H1 (cell line): ENCODE measurements around the gene TMEM200B. TPM values are rescaled to one million over a fixed set of nuclear protein-coding genes. Genes with fewer than 3 reads are reported as not detected.

ENCODE experiments used
- CTCF ChIA-PET: fragments of 300-600 bp; sonication (Branson Sonifier 250); formaldehyde crosslinking; loops from one replicate; lab custom pipeline; 2021; ENCODE audit not compliant: partially characterized antibody; lab: Charles Lee
- POLR2A ChIA-PET: fragments of 300-600 bp; sonication (Branson Sonifier 250); formaldehyde crosslinking; loops from one replicate; lab custom pipeline; 2021; ENCODE audit warnings: inconsistent platforms; ENCODE audit not compliant: partially characterized antibody; lab: Charles Lee
- DNase-seq, 2 experiments: peaks; one replicate each; pipeline versions ENCODE4 v3.0.0 to v3.0.0-alpha.2; 2010 to 2022; ENCODE audit warnings: low spot score in 2 of 2, low read depth in 1 of 2, mixed read lengths in 1 of 2
- FAIRE-seq: peaks from 2 replicates; lab custom pipeline; 2011; peaks lifted over from hg19 to GRCh38; lab: Jason Lieb, UNC
- H2AFZ ChIP-seq: 2 replicates; pipeline ENCODE4 v1.8.1; 2012; ENCODE audit warnings: low read length, inconsistent platforms
- H2AK5ac ChIP-seq: 2 replicates; pipeline ENCODE4 v1.6.1; 2013; ENCODE audit warnings: low read depth, low read length
- H2BK120ac ChIP-seq: replicated peaks from 2 replicates; pipeline ENCODE3; 2013; ENCODE audit warnings: low read depth, low read length, inconsistent platforms
- H2BK12ac ChIP-seq: 2 replicates; pipeline ENCODE4 v1.6.1; 2013; ENCODE audit warnings: low read depth, low read length
- H2BK15ac ChIP-seq: 2 replicates; pipeline ENCODE4 v1.6.1; 2013; ENCODE audit warnings: low read length
- H2BK20ac ChIP-seq: 2 replicates; pipeline ENCODE4 v1.6.1; 2013; ENCODE audit warnings: low read length
- H2BK5ac ChIP-seq: 2 replicates; pipeline ENCODE4 v1.6.1; 2013; ENCODE audit warnings: low read depth, low read length
- H3K14ac ChIP-seq: 2 replicates; pipeline ENCODE4 v1.6.1; 2013; ENCODE audit warnings: inconsistent platforms; ENCODE audit not compliant: insufficient read length
- H3K18ac ChIP-seq: 2 replicates; pipeline ENCODE4 v1.6.1; 2013; ENCODE audit warnings: low read length; ENCODE audit errors: extremely low read depth
- H3K23ac ChIP-seq: 2 replicates; pipeline ENCODE4 v1.6.1; 2013; ENCODE audit warnings: inconsistent platforms; ENCODE audit not compliant: insufficient read length
- H3K23me2 ChIP-seq: 2 replicates; pipeline ENCODE4 v1.6.1; 2013; ENCODE audit warnings: low read depth, low read length
- H3K27ac ChIP-seq: 2 replicates; pipeline ENCODE4 v1.6.1; 2011; ENCODE audit warnings: low read depth, low read length, inconsistent platforms
- H3K27me3 ChIP-seq, 4 experiments: replicated peaks in 1 of 4; 1 replicate in 1 of 4; 2 replicates in 3 of 4; pipeline versions ENCODE4 v1.6.1 to v1.8.1; 2011 to 2013; ENCODE audit warnings: low read length in 3 of 4, mild to moderate bottlenecking in 3 of 4, inconsistent platforms in 2 of 4, mixed read lengths in 2 of 4, moderate library complexity in 1 of 4; ENCODE audit not compliant: control insufficient read depth in 3 of 4, insufficient read depth in 3 of 4; ENCODE audit errors: extremely low read depth in 1 of 4
- H3K36me3 ChIP-seq, 4 experiments: 2 replicates each; pipeline versions ENCODE4 v1.6.1 to v1.8.1; 2011 to 2013; ENCODE audit warnings: mild to moderate bottlenecking in 4 of 4, low read length in 3 of 4, moderate library complexity in 2 of 4, control low read depth in 1 of 4, inconsistent platforms in 1 of 4; ENCODE audit not compliant: insufficient read depth in 4 of 4, control insufficient read depth in 2 of 4
- H3K4ac ChIP-seq: replicated peaks from 2 replicates; pipeline ENCODE3; 2013; ENCODE audit warnings: low read length, low read depth, mixed read lengths, inconsistent platforms; ENCODE audit not compliant: insufficient read length
- H3K4me1 ChIP-seq, 4 experiments: replicated peaks in 1 of 4; 1 replicate in 1 of 4; 2 replicates in 3 of 4; pipeline versions ENCODE4 v1.6.1 to v1.8.1; 2011 to 2013; ENCODE audit warnings: low read length in 3 of 4, inconsistent platforms in 2 of 4, mixed read lengths in 1 of 4; ENCODE audit not compliant: insufficient read depth in 4 of 4, control insufficient read depth in 3 of 4
- H3K4me2 ChIP-seq, 2 experiments: 2 replicates each; pipeline versions ENCODE4 v1.6.1 to v1.8.1; 2011 to 2013; ENCODE audit warnings: low read depth in 2 of 2, low read length in 2 of 2, control low read depth in 1 of 2, inconsistent platforms in 1 of 2, mild to moderate bottlenecking in 1 of 2; ENCODE audit not compliant: insufficient read depth in 1 of 2
- H3K4me3 ChIP-seq, 4 experiments: fragments of 200-600, 300-600 bp in 1 of 4; sonication (generic), shearing (Covaris generic), sonication (Bioruptor Twin) in 1 of 4; 2 replicates each; pipeline versions ENCODE4 v1.5.1 to v1.8.1; 2011 to 2016; ENCODE audit warnings: low read length in 4 of 4, low read depth in 3 of 4, control low read depth in 2 of 4, inconsistent platforms in 2 of 4, mild to moderate bottlenecking in 2 of 4, mixed read lengths in 1 of 4, moderate library complexity in 1 of 4; ENCODE audit not compliant: insufficient read depth in 2 of 4; ENCODE audit errors: extremely low read depth in 1 of 4
- H3K56ac ChIP-seq: replicated peaks from 2 replicates; pipeline ENCODE3; 2013; ENCODE audit warnings: low read depth, mild to moderate bottlenecking, mixed read lengths, low read length, inconsistent platforms; ENCODE audit not compliant: insufficient read length
- H3K79me1 ChIP-seq: 2 replicates; pipeline ENCODE4 v1.6.1; 2013; ENCODE audit warnings: low read depth, low read length, control low read depth
- H3K79me2 ChIP-seq, 2 experiments: 2 replicates each; pipeline versions ENCODE4 v1.6.1 to v1.8.1; 2012 to 2013; ENCODE audit warnings: low read length in 2 of 2, mild to moderate bottlenecking in 2 of 2, inconsistent platforms in 1 of 2; ENCODE audit not compliant: insufficient read depth in 2 of 2, control insufficient read depth in 1 of 2
- H3K9ac ChIP-seq, 4 experiments: replicated peaks in 1 of 4; 1 replicate in 1 of 4; 2 replicates in 3 of 4; pipeline versions ENCODE4 v1.6.1 to v1.8.1; 2011 to 2013; ENCODE audit warnings: low read depth in 3 of 4, low read length in 3 of 4, control low read depth in 2 of 4, mild to moderate bottlenecking in 2 of 4, moderate library complexity in 2 of 4, inconsistent platforms in 1 of 4; ENCODE audit errors: extremely low read depth in 1 of 4
- H3K9me3 ChIP-seq, 2 experiments: 2 replicates each; pipeline versions ENCODE4 v1.6.1 to v1.8.1; 2012 to 2013; ENCODE audit warnings: mild to moderate bottlenecking in 2 of 2, moderate library complexity in 2 of 2, control low read depth in 1 of 2, inconsistent platforms in 1 of 2, low read depth in 1 of 2, low read length in 1 of 2, mixed read lengths in 1 of 2; ENCODE audit not compliant: insufficient read depth in 2 of 2
- H4K20me1 ChIP-seq, 2 experiments: replicated peaks in 1 of 2; 2 replicates each; pipeline versions ENCODE3 to v1.8.1; 2011 to 2013; ENCODE audit warnings: inconsistent platforms in 2 of 2, low read length in 2 of 2, mild to moderate bottlenecking in 1 of 2; ENCODE audit not compliant: insufficient read depth in 2 of 2, control insufficient read depth in 1 of 2
- H4K5ac ChIP-seq: 2 replicates; pipeline ENCODE4 v1.6.1; 2013; ENCODE audit warnings: low read length, low read depth, mixed read lengths, inconsistent platforms; ENCODE audit not compliant: insufficient read length
- H4K8ac ChIP-seq: 2 replicates; pipeline ENCODE4 v1.8.0; 2013; ENCODE audit warnings: mild to moderate bottlenecking, moderate library complexity, low read length, inconsistent platforms; ENCODE audit not compliant: insufficient read depth; ENCODE audit errors: extremely low read depth
- H4K91ac ChIP-seq: replicated peaks from 2 replicates; pipeline ENCODE3; 2013; ENCODE audit warnings: low read length, mixed read lengths, inconsistent platforms; ENCODE audit not compliant: insufficient read length
- POU5F1 ChIP-seq: IDR thresholded peaks from 2 replicates; pipeline ENCODE4 v1.6.1; 2011; ENCODE audit warnings: low read depth, mild to moderate bottlenecking, low read length, moderate library complexity
- WGBS, 2 experiments: shearing (Covaris generic) in 1 of 2; methylation state at CpG; one replicate each; pipeline versions ENCODE4 v1.1.6 to v1.1.7; 2013 to 2015; ENCODE audit warnings: low lambda C conversion rate in 2 of 2, mixed read lengths in 2 of 2, inconsistent platforms in 1 of 2, low coverage in 1 of 2, missing lambda C conversion rate in 1 of 2; ENCODE audit not compliant: insufficient replicate concordance in 2 of 2, insufficient coverage in 1 of 2, insufficient read length in 1 of 2; ENCODE audit errors: extremely low coverage in 1 of 2, missing lambda C conversion rate in 1 of 2; 5-methylcytosine and 5-hydroxymethylcytosine counted together
- polyA plus RNA-seq, 7 experiments: library from polyadenylated mRNA; depleted of rRNA in 3 of 7; stranded (reverse) in 5 of 7; unstranded in 2 of 7; fragments of >200 nt in 5 of 7; fragments of 200-250 nt in 2 of 7; gene quantifications; 1 replicate in 5 of 7; 2 replicates in 1 of 7; 4 replicates in 1 of 7; pipeline versions ENCODE4 v1.2.1 to v1.2.3, GENCODE V29; 2011 to 2013; ENCODE audit warnings: missing spikeins in 2 of 7, mixed read lengths in 2 of 7
- total RNA-seq: library from RNA; stranded (reverse); fragmentation: NEBNext Ultra II Directional; extraction: Animal tissue kit (Norgen Biotek cat#: 25700); gene quantifications from 2 replicates; pipeline ENCODE4 v1.2.1, GENCODE V29; 2021
- TF ChIP-seq, protein P1 (sequence below): IDR thresholded peaks from 2 replicates; pipeline ENCODE4 v1.6.1; 2012; ENCODE audit warnings: inconsistent platforms

TMEM200B gene
- total and polyA plus RNA-seq, 2 of the 8 experiments (the other 6 are each of a cell fraction or from before 2014, with no cell fraction given), result 4.9 to 11.0 TPM

GRCh38 chr1:29081201-29081600 lies 42.5 kb downstream of the TMEM200B start:
- ChIA-PET POLR2A (interaction anchor here (0.6 to 2.4 kb wide), 2 partner anchors 9 to 143 kb away, joined by 3 to 8 read pairs; no protein-coding TSS in a partner anchor), CTCF (interaction anchor here (1.1 to 2.1 kb wide), 3 partner anchors 40 to 296 kb away, joined by 4 to 7 read pairs (median 5); no protein-coding TSS in a partner anchor)
- H4K20me1 ChIP-seq, result no peaks in the 10 kb centered on the region
- no peak overlapping the region for H3K4ac ChIP-seq
- no peak overlapping the region for H2BK15ac ChIP-seq
- no peaks in the 10 kb centered on the region for H3K4me1 ChIP-seq
- 92% methylated on average over 3 of the region's 3 CpGs; no CpG with 5 or more reads in 1 of the 2 experiments for WGBS, 2 experiments
- H3K4me3 ChIP-seq, result no peak overlapping the region
- H3K56ac ChIP-seq, result no peak overlapping the region
- no peak overlapping the region for H2AK5ac ChIP-seq
- H4K5ac ChIP-seq, result no peak overlapping the region
- no peak overlapping the region for H3K14ac ChIP-seq
- no peak overlapping the region for H3K18ac ChIP-seq
- no peak overlapping the region for H3K4me2 ChIP-seq
- FAIRE-seq, result no peak
- no peaks in the 10 kb centered on the region for H3K9me3 ChIP-seq
- no peak overlapping the region for H3K23ac ChIP-seq
- H4K8ac ChIP-seq, result no peak overlapping the region
- H3K27me3 ChIP-seq, result no peaks in the 10 kb centered on the region
- no peak for TF ChIP-seq POU5F1
- TF ChIP-seq, protein P1, sequence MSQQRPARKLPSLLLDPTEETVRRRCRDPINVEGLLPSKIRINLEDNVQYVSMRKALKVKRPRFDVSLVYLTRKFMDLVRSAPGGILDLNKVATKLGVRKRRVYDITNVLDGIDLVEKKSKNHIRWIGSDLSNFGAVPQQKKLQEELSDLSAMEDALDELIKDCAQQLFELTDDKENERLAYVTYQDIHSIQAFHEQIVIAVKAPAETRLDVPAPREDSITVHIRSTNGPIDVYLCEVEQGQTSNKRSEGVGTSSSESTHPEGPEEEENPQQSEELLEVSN, result no peak
- H3K36me3 ChIP-seq, result no peaks in the 10 kb centered on the region
- no peak overlapping the region for H4K91ac ChIP-seq
- H2BK5ac ChIP-seq, result no peak overlapping the region
- no peaks in the 10 kb centered on the region for H3K79me2 ChIP-seq
- H2BK12ac ChIP-seq, result no peak overlapping the region
- no peak overlapping the region for H2BK20ac ChIP-seq
- H2BK120ac ChIP-seq, result no peak overlapping the region
- no peak overlapping the region for H2AFZ ChIP-seq
- DNase-seq, result no peak
- no peaks in the 10 kb centered on the region for H3K79me1 ChIP-seq
- no peak overlapping the region for H3K9ac ChIP-seq
- H3K23me2 ChIP-seq, result no peaks in the 10 kb centered on the region
- no peak overlapping the region for H3K27ac ChIP-seq
